Epithelial cell of proximal tubule (primary cell): ENCODE results near the gene SYT12. TPM values are rescaled to one million over a fixed set of nuclear protein-coding genes. Genes with fewer than 3 reads are reported as not detected.

ENCODE experiments used
- DNase-seq: peaks from one replicate; pipeline ENCODE4 v3.0.0-alpha.2; 2011; ENCODE audit warnings: low read depth
- H3K4me3 ChIP-seq: 2 replicates; pipeline ENCODE4 v1.5.1; 2011; ENCODE audit warnings: low read depth, mild to moderate bottlenecking, low read length
- total RNA-seq: library from RNA; depleted of rRNA; stranded (reverse); fragments of >200 nt; gene quantifications from 2 replicates; pipeline ENCODE4 v1.2.3, GENCODE V29; 2015
- TF ChIP-seq, protein P1 (sequence below): conservative IDR thresholded peaks from 2 replicates; pipeline ENCODE4 v1.5.1; 2012; ENCODE audit warnings: low read depth, mild to moderate bottlenecking, low read length

Gene SYT12
- total RNA-seq, 1 donor from 2014 or later: 0.58 TPM

DNA sequence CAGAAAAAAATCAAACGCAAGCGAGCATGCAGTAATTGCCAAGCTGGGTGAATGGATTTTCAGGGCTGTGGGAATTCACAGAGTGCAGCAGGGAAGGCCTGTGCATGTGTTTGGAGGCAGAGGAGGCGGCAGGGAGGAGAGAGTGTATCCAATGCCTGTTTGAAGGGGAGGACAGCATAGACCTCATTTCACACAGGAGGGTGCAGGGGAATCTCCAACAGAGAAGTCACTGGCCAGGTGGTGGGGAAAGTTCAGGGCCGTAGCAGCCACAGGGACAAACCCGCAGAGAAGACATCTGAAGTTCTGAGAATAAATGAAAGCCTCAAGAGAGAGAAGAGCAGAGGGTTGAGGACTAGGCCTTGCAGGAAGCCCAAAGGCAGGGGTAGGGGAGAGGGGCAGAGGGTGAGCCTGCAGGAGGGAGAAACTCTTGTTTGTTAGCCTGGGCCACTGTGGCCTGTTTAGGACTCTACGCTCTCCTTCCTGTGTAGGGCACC is 76.9 kb downstream of the SYT12 start:
- H3K4me3 ChIP-seq: no peak overlapping the region
- DNase-seq: no peak
- TF ChIP-seq, protein P1, sequence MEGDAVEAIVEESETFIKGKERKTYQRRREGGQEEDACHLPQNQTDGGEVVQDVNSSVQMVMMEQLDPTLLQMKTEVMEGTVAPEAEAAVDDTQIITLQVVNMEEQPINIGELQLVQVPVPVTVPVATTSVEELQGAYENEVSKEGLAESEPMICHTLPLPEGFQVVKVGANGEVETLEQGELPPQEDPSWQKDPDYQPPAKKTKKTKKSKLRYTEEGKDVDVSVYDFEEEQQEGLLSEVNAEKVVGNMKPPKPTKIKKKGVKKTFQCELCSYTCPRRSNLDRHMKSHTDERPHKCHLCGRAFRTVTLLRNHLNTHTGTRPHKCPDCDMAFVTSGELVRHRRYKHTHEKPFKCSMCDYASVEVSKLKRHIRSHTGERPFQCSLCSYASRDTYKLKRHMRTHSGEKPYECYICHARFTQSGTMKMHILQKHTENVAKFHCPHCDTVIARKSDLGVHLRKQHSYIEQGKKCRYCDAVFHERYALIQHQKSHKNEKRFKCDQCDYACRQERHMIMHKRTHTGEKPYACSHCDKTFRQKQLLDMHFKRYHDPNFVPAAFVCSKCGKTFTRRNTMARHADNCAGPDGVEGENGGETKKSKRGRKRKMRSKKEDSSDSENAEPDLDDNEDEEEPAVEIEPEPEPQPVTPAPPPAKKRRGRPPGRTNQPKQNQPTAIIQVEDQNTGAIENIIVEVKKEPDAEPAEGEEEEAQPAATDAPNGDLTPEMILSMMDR: no peak

Other genes starting within 250 kb of the SYT12 start
- gene RCE1, start 179.7 kb upstream of the SYT12 start, total RNA-seq: 41.7 and 42.9 TPM in 2 replicates
- 37.9 and 50.5 TPM in 2 replicates for gene LRFN4, start 166.1 kb upstream of the SYT12 start, total RNA-seq
- gene PC, start 64.8 kb upstream of the SYT12 start, total RNA-seq: 4.7 and 10.6 TPM in 2 replicates
- not detected in 2 replicates for gene C11orf86, start 47.8 kb upstream of the SYT12 start, total RNA-seq
- gene RHOD, start 33.7 kb downstream of the SYT12 start, total RNA-seq: 51.4 and 86.8 TPM in 2 replicates
- gene KDM2A, start 96.1 kb downstream of the SYT12 start, total RNA-seq: 28.5 and 34.1 TPM in 2 replicates
- gene GRK2, start 243.3 kb downstream of the SYT12 start, total RNA-seq: 46.8 and 66.4 TPM in 2 replicates